Stomach (tissue), 4 donors: Measurements from ENCODE around the gene TSEN54.

Experiments
- CTCF ChIP-seq, 7 experiments: fragments of 450-650 bp in 4 of 7; fragments of 200-600 bp in 3 of 7; sonication (generic) in 3 of 7; IDR thresholded peaks; one replicate each; pipeline ENCODE4 v1.5.1; 2016 to 2019; ENCODE audit warnings: antibody characterized with exemption in 7 of 7, control low read depth in 2 of 7, mild to moderate bottlenecking in 1 of 7
- EP300 ChIP-seq: sonication (generic); formaldehyde crosslinking; IDR thresholded peaks from one replicate; pipeline ENCODE4 v1.6.1; 2017; ENCODE audit warnings: antibody characterized with exemption
- POLR2AphosphoS5 ChIP-seq, 3 donors: sonication (generic); formaldehyde crosslinking; IDR thresholded peaks; one replicate each; pipeline ENCODE4 v1.6.1; 2016; ENCODE audit warnings: antibody characterized with exemption in 3 of 3

- no peak for TF ChIP-seq CTCF (IDR thresholded peaks at IDR 0.05)
- no peak for TF ChIP-seq POLR2AphosphoS5 (IDR thresholded peaks at IDR 0.05)
- no peak for TF ChIP-seq EP300
These were observed 18.1 kb upstream of the TSEN54 start for GRCh38 chr17:75498039-75498725.
